SK-N-SH (cell line): Measurements from ENCODE around the gene C1orf159. TPM values are rescaled to one million over a fixed set of nuclear protein-coding genes. Genes with fewer than 3 reads are reported as not detected.

Source experiments
- CTCF ChIA-PET: fragments of 300-600, 350-600 bp; formaldehyde crosslinking; extraction: SDS; loops from one replicate; lab custom pipeline; 2021; lab: Yijun Ruan, JAX
- POLR2A ChIA-PET: fragments of 350-600 bp; sonication (Branson Sonifier 250); formaldehyde crosslinking; extraction: SDS; loops from one replicate; lab custom pipeline; 2020; ENCODE audit warnings: antibody characterized with exemption, inconsistent platforms; lab: Yijun Ruan, JAX
- DNase-seq: peaks from one replicate; pipeline ENCODE4 v3.0.0; 2012
- H2AFZ ChIP-seq: fragments of 200-600 bp; sonication (generic); 2 replicates; pipeline ENCODE4 v1.8.1; 2016; ENCODE audit warnings: antibody characterized with exemption, mild to moderate bottlenecking, low read depth
- H3F3A ChIP-seq: fragments of 200-600 bp; sonication (generic); replicated peaks from 2 replicates; pipeline ENCODE3; 2016; ENCODE audit warnings: antibody characterized with exemption, mild to moderate bottlenecking; ENCODE audit not compliant: insufficient read depth
- H3K27ac ChIP-seq, 2 experiments: fragments of 200-500 bp in 1 of 2; fragments of 200-600 bp in 1 of 2; sonication (Bioruptor generic) in 1 of 2; sonication (generic), shearing (Covaris generic) in 1 of 2; 2 replicates each; pipeline versions ENCODE4 v1.5.1 to v1.6.1; 2014 to 2016; ENCODE audit warnings: low read depth in 2 of 2, inconsistent platforms in 1 of 2, low read length in 1 of 2, mild to moderate bottlenecking in 1 of 2, mixed read lengths in 1 of 2
- H3K27me3 ChIP-seq: fragments of 200-600 bp; sonication (generic), shearing (Covaris generic); 2 replicates; pipeline ENCODE4 v1.6.1; 2016; ENCODE audit warnings: mixed run types; ENCODE audit not compliant: insufficient read depth
- H3K36me3 ChIP-seq, 2 experiments: fragments of 200-500 bp in 1 of 2; fragments of 200-600 bp in 1 of 2; sonication (Bioruptor generic) in 1 of 2; sonication (generic) in 1 of 2; replicated peaks in 1 of 2; 2 replicates each; pipeline versions ENCODE3 to v1.5.1; 2014 to 2016; ENCODE audit warnings: low read length in 1 of 2, mild to moderate bottlenecking in 1 of 2; ENCODE audit not compliant: insufficient read depth in 2 of 2, control insufficient read depth in 1 of 2
- H3K4me1 ChIP-seq, 2 experiments: fragments of 200-500 bp in 1 of 2; fragments of 200-600 bp in 1 of 2; sonication (Bioruptor generic) in 1 of 2; sonication (generic), shearing (Covaris generic) in 1 of 2; 2 replicates each; pipeline versions ENCODE4 v1.5.1 to v1.6.1; 2014 to 2016; ENCODE audit warnings: low read depth in 1 of 2, low read length in 1 of 2, mixed run types in 1 of 2; ENCODE audit not compliant: insufficient read depth in 2 of 2, control insufficient read depth in 1 of 2
- H3K4me2 ChIP-seq: fragments of 200-600 bp; sonication (generic), shearing (Covaris generic); 2 replicates; pipeline ENCODE4 v1.6.1; 2017; ENCODE audit warnings: mixed run types
- H3K4me3 ChIP-seq, 2 experiments: fragments of 200-500 bp in 1 of 2; fragments of 200-600 bp in 1 of 2; sonication (Bioruptor generic) in 1 of 2; sonication (generic), shearing (Covaris generic) in 1 of 2; 2 replicates each; pipeline versions ENCODE4 v1.5.1 to v1.8.1; 2014 to 2016; ENCODE audit warnings: low read depth in 2 of 2, inconsistent platforms in 1 of 2, low read length in 1 of 2, mild to moderate bottlenecking in 1 of 2, mixed read lengths in 1 of 2, moderate library complexity in 1 of 2
- H3K79me2 ChIP-seq: fragments of 200-600 bp; sonication (generic); 2 replicates; pipeline ENCODE4 v1.8.1; 2017; ENCODE audit warnings: mild to moderate bottlenecking; ENCODE audit not compliant: insufficient read depth
- H3K9ac ChIP-seq: fragments of 200-600 bp; sonication (generic); 2 replicates; pipeline ENCODE4 v1.6.1; 2017; ENCODE audit warnings: mixed run types
- H3K9me2 ChIP-seq: fragments of 200-600 bp; sonication (generic); 2 replicates; pipeline ENCODE4 v1.6.1; 2017; ENCODE audit warnings: mixed run types
- H3K9me3 ChIP-seq: fragments of 200-600 bp; sonication (generic); 2 replicates; pipeline ENCODE4 v1.6.1; 2017; ENCODE audit warnings: mixed run types, mild to moderate bottlenecking, moderate library complexity
- H4K20me1 ChIP-seq: fragments of 200-600 bp; sonication (generic); 2 replicates; pipeline ENCODE4 v1.6.1; 2017; ENCODE audit warnings: mild to moderate bottlenecking, mixed run types; ENCODE audit not compliant: insufficient read depth
- CHD2 ChIP-seq: fragments of 150-350 bp; IDR thresholded peaks from 2 replicates; pipeline ENCODE4 v1.6.1; 2018; ENCODE audit warnings: low read length; ENCODE audit not compliant: partially characterized antibody
- EP300 ChIP-seq, 2 experiments: IDR thresholded peaks; 2 replicates each; pipeline versions ENCODE4 v1.4.0 to v1.6.1; 2012; ENCODE audit warnings: borderline replicate concordance in 1 of 2, low read depth in 1 of 2, low read length in 1 of 2
- FOXJ3 ChIP-seq: sonication (generic); formaldehyde crosslinking; IDR thresholded peaks from 2 replicates; pipeline ENCODE4 v1.5.1; 2020; ENCODE audit warnings: mild to moderate bottlenecking, missing genetic modification reagents
- GABPA ChIP-seq: IDR thresholded peaks from 2 replicates; pipeline ENCODE4 v1.4.0; 2012; ENCODE audit warnings: low read depth, mild to moderate bottlenecking
- NRF1 ChIP-seq: IDR thresholded peaks from 2 replicates; pipeline ENCODE4 v1.6.1; 2012; ENCODE audit warnings: low read depth, mild to moderate bottlenecking, low read length
- PBX3 ChIP-seq: IDR thresholded peaks from 2 replicates; pipeline ENCODE4; 2012
- RAD21 ChIP-seq: IDR thresholded peaks from 2 replicates; pipeline ENCODE4 v1.6.1; 2012; ENCODE audit warnings: mild to moderate bottlenecking, low read length
- RCOR1 ChIP-seq: fragments of 150-350 bp; IDR thresholded peaks from 2 replicates; pipeline ENCODE4 v1.6.1; 2017; ENCODE audit warnings: antibody characterized with exemption, low read length
- RXRA ChIP-seq: IDR thresholded peaks from 2 replicates; pipeline ENCODE4 v1.4.0; 2012; ENCODE audit warnings: low read depth, mild to moderate bottlenecking, borderline replicate concordance
- SMC3 ChIP-seq: IDR thresholded peaks from 2 replicates; pipeline ENCODE4 v1.6.1; 2012; ENCODE audit warnings: low read depth, low read length, improper control_type of control experiment
- WGBS: methylation state at CpG from one replicate; pipeline ENCODE4 v1.1.6; 2017; ENCODE audit warnings: low lambda C conversion rate; 5-methylcytosine and 5-hydroxymethylcytosine counted together
- polyA plus RNA-seq, 3 experiments: library from polyadenylated mRNA; depleted of rRNA; stranded (reverse); fragments of >200 nt; gene quantifications; 2 replicates each; pipeline ENCODE4 v1.2.3, GENCODE V29; 2012
- TF ChIP-seq, protein P1 (sequence below): IDR thresholded peaks from 2 replicates; pipeline ENCODE4 v1.4.0; 2012; ENCODE audit warnings: low read depth, borderline replicate concordance
- TF ChIP-seq, protein P2 (sequence below): fragments of 150-350 bp; IDR thresholded peaks from 2 replicates; pipeline ENCODE4 v1.6.1; 2017; ENCODE audit warnings: antibody characterized with exemption, low read length, low read depth, borderline replicate concordance
- TF ChIP-seq, protein P3 (sequence below): IDR thresholded peaks from 2 replicates; pipeline ENCODE4 v1.6.1; 2012; ENCODE audit warnings: mild to moderate bottlenecking, low read depth, low read length, moderate library complexity

The C1orf159 gene
- polyA plus RNA-seq, 1 of the 3 experiments (the other 2 are of a cell fraction): 10.2 TPM

DNA sequence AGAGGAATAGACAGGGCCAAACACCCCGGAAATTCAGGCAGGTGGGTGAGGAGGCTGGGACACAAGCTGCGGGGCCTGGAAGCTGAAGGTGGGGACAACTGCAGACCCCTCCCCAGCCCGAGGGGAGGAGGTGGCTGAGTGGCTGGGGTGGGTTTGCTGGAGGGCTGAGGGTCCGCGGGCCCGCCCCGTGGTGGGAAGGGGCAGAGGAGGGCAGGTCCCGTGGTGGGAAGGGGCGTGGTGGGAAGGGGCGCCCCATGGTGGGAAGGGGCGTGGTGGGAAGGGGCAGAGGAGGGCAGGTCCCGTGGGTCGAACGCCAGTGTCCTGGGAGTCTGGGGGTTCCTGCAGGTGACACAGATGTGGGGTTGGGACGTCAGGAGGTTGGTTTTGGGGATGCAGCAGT lies 33.5 kb upstream of the C1orf159 start:
- Histone ChIP-seq H3K27ac (no peak overlapping the region), H3K9me2 (no peaks in the 10 kb centered on the region), H3K27me3 (no peaks in the 10 kb centered on the region), H4K20me1 (no peaks in the 10 kb centered on the region), H3K9me3 (no peaks in the 10 kb centered on the region), H3K36me3 (no peaks in the 10 kb centered on the region), H3F3A (peaks cover 15% of the 10 kb centered on the region), H3K79me2 (no peaks in the 10 kb centered on the region), H2AFZ (no peak overlapping the region), H3K4me3 (no peak overlapping the region), H3K9ac (no peak overlapping the region), H3K4me2 (no peak overlapping the region), H3K4me1 (no peaks in the 10 kb centered on the region; a peak in 1 of 4 replicates)
- WGBS: 67% methylated on average over 15 of the region's 15 CpGs
- ChIA-PET POLR2A (no interaction called here), CTCF (no interaction called here)
- TF ChIP-seq, protein P1, sequence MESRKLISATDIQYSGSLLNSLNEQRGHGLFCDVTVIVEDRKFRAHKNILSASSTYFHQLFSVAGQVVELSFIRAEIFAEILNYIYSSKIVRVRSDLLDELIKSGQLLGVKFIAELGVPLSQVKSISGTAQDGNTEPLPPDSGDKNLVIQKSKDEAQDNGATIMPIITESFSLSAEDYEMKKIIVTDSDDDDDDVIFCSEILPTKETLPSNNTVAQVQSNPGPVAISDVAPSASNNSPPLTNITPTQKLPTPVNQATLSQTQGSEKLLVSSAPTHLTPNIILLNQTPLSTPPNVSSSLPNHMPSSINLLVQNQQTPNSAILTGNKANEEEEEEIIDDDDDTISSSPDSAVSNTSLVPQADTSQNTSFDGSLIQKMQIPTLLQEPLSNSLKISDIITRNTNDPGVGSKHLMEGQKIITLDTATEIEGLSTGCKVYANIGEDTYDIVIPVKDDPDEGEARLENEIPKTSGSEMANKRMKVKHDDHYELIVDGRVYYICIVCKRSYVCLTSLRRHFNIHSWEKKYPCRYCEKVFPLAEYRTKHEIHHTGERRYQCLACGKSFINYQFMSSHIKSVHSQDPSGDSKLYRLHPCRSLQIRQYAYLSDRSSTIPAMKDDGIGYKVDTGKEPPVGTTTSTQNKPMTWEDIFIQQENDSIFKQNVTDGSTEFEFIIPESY: no peak
- no peak for TF ChIP-seq FOXJ3 (CRISPR knock-in tag)
- no peak for TF ChIP-seq SMC3
- TF ChIP-seq EP300 (IDR thresholded peaks at IDR 0.05; ENCODE audit: borderline replicate concordance in 1 of 2, low read depth in 1 of 2, low read length in 1 of 2): no peak
- no peak for TF ChIP-seq NRF1
- TF ChIP-seq PBX3: no peak
- TF ChIP-seq CHD2: no peak
- no peak for TF ChIP-seq RAD21
- TF ChIP-seq RCOR1: no peak
- no peak for TF ChIP-seq RXRA
- no peak for TF ChIP-seq GABPA
- TF ChIP-seq, protein P2, sequence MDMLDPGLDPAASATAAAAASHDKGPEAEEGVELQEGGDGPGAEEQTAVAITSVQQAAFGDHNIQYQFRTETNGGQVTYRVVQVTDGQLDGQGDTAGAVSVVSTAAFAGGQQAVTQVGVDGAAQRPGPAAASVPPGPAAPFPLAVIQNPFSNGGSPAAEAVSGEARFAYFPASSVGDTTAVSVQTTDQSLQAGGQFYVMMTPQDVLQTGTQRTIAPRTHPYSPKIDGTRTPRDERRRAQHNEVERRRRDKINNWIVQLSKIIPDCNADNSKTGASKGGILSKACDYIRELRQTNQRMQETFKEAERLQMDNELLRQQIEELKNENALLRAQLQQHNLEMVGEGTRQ: no peak
- TF ChIP-seq, protein P3, sequence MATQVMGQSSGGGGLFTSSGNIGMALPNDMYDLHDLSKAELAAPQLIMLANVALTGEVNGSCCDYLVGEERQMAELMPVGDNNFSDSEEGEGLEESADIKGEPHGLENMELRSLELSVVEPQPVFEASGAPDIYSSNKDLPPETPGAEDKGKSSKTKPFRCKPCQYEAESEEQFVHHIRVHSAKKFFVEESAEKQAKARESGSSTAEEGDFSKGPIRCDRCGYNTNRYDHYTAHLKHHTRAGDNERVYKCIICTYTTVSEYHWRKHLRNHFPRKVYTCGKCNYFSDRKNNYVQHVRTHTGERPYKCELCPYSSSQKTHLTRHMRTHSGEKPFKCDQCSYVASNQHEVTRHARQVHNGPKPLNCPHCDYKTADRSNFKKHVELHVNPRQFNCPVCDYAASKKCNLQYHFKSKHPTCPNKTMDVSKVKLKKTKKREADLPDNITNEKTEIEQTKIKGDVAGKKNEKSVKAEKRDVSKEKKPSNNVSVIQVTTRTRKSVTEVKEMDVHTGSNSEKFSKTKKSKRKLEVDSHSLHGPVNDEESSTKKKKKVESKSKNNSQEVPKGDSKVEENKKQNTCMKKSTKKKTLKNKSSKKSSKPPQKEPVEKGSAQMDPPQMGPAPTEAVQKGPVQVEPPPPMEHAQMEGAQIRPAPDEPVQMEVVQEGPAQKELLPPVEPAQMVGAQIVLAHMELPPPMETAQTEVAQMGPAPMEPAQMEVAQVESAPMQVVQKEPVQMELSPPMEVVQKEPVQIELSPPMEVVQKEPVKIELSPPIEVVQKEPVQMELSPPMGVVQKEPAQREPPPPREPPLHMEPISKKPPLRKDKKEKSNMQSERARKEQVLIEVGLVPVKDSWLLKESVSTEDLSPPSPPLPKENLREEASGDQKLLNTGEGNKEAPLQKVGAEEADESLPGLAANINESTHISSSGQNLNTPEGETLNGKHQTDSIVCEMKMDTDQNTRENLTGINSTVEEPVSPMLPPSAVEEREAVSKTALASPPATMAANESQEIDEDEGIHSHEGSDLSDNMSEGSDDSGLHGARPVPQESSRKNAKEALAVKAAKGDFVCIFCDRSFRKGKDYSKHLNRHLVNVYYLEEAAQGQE: no peak
- DNase-seq: no peak
